H7 (cell line): ENCODE data around the gene COX5A. TPM values are rescaled to one million over a fixed set of nuclear protein-coding genes. Genes with fewer than 3 reads are reported as not detected.

Source experiments
- DNase-seq: peaks from one replicate; pipeline ENCODE4 v3.0.0; 2012
- H3K27me3 ChIP-seq: 2 replicates; pipeline ENCODE4 v1.6.0; 2011; ENCODE audit warnings: mild to moderate bottlenecking, low read length; ENCODE audit not compliant: control insufficient read depth, insufficient read depth
- H3K36me3 ChIP-seq: replicated peaks from 2 replicates; pipeline ENCODE4 v1.5.1; 2011; ENCODE audit warnings: low read length; ENCODE audit not compliant: control insufficient read depth, insufficient read depth
- H3K4me3 ChIP-seq: 2 replicates; pipeline ENCODE4 v1.5.1; 2011; ENCODE audit warnings: low read depth, mild to moderate bottlenecking, control low read depth, low read length, moderate library complexity; ENCODE audit not compliant: insufficient read depth
- total RNA-seq: library from RNA; depleted of rRNA; stranded (reverse); fragments of >200 nt; shearing (Covaris generic); gene quantifications from 2 replicates; pipeline ENCODE4 v1.2.3, GENCODE V29; 2014; rRNA removed

COX5A gene
- total RNA-seq, 1 experiment from 2014 or later: 185 TPM

DNA sequence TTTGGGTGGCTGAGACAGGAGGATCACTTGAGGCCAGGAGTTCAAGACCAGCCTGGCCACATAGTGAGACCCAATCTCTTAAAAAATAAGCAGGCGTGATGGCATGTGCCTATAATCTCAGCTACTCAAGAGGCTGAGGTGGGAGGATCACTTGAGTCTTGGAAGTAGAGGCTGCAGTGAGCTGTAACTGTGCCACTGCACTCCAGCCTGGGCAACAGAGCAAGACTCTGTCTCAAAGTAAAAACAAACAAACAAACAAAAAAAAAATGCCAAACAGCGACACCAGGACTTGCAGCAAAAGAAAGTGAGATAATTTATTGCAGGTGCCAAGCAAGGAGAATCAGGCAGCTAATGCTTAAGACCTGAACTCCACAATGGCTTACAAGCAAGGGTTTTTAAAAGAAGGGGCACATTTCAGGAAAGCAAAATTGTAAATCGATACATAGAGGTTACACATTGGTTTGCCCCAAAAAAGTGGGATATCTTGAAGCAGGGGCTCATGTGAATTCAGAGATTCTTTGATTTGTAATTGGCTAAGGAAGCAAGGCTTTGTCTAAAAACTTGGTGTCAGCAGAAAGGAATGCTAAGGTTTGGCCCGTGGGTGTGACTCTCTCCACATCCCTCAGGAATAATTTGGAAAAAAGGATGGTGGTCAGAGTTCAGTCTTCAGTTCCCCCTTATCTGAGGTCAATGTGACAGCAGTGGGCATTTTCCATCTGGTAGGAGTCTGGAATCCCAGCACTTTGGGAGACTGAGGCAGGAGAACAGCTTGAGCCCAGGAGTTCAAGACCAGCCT is 53.2 kb downstream of the COX5A start:
- DNase-seq: no peak
- no peak overlapping the region for H3K4me3 ChIP-seq
- no peaks in the 10 kb centered on the region for H3K36me3 ChIP-seq
- H3K27me3 ChIP-seq: no peaks in the 10 kb centered on the region

DNA sequence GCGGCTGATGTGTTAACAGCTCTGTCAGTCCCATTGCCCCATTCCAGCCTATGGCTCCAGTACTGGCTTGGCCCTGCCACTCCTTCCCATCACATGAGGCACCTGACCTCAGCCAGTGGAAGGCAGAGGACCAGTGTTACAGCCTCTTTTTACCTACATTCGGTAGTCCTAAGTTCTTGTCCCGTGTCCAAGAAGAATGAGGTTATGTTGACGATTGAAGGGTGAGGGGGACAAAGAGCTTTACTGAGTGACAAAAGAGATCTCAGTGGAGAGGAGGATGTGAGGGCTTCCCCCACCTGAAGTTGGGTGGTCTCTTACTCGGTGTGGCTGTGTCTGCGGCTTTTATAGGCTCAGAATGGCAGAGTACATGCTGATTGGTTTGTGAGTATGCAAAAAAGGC is 55.3 kb downstream of the COX5A start:
- H3K36me3 ChIP-seq: no peaks in the 10 kb centered on the region
- H3K4me3 ChIP-seq: no peak overlapping the region
- no peak for DNase-seq
- H3K27me3 ChIP-seq: no peaks in the 10 kb centered on the region

DNA sequence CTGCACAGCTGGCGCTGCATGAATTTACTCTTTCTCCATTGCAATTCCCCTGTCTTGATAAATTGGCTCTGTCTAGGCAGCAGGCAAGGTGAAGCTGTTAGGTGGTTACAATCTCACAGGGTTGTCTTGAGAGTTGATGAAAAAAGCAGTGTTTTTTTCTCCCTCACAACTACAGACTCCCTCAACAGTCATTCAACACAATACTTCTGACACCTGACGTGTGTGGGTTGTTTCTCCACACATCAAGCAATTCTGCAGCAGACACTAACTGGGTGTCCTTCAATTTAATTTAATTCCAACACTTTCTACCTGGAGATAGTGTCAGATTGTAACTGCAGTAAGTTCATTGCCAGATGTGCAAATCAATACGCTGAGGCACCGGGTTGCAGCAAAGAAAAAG is 59.6 kb downstream of the COX5A start:
- no peaks in the 10 kb centered on the region for H3K27me3 ChIP-seq
- H3K4me3 ChIP-seq: no peak overlapping the region
- H3K36me3 ChIP-seq: no peaks in the 10 kb centered on the region
- DNase-seq: no peak

DNA sequence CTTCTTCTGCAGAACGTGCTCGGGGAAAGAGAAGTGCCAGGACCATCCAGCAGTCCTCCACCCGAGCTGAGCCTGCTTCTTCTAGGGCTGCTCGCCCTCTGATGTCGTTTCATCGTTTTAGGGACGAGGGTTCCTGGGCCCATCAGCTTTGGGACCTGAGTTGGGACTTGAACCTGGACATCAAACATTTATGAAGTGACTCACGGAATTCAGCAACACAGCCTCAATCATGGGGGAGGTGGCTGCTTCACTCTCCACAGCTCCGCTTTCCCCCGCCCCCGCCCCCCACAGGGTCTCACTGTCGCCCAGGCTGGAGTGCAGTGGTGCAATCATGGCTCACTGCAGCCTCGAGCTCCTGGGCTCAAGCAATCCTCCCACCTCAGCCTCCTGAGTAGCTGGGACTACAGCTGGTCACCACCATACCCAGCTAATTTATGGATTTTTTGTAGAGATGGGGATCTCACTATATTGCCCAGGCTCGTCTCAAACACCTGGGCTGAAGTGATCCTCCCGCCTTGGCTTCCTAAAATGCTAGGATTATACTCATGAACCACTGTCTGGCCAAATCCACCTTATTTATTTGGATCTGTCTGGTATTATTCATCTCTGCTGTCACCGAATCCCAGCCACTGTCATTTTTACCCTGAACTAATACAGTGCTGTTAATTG is 64.0 kb downstream of the COX5A start:
- H3K27me3 ChIP-seq: no peaks in the 10 kb centered on the region
- DNase-seq: no peak
- peak overlapping the region; percentile 83 for H3K4me3 ChIP-seq
- H3K36me3 ChIP-seq: no peaks in the 10 kb centered on the region

DNA sequence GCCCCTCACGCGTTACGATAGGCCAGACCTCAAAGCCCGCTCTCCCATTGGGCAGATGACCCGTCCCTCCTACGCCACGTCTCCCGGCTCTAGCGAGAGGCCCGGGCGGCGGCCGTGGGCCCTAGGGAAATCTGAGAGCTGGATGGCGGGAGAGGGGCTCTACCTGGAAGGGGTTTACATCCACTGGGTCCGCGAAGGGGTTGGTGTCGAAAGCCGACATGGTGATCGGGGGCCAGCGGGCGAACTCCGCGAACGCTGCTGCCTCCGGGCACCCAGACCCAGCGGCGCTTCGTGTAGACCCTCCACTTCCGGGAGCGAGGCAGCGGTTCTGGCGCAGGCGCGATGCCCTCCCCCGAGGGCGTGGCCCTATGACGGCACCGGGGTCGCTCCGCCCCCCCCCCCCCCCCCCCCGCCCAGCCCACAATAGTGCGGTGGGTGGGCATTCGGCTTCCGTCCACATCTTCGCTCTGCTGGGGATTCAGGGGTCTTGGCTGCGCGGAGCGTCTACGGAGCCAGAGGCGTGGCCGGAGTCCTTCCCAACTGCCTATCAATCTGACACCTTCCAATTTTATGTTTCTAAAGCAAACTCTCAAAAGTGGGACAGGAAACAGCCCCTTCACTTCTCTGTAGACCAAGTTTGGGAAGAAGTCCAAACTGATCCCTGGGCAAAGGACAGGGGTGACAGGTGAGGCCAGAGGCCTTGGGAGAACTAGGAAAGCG is 64.7 kb downstream of the COX5A start, which contains the start of gene SCAMP2:
SCAMP2 (minus strand) TSS at position 330 of the 720 bp plus-strand sequence; CDS start at position 220, 110 bp downstream.
- Histone ChIP-seq H3K27me3 (no peaks in the 10 kb centered on the region), H3K36me3 (no peaks in the 10 kb centered on the region; the same call in 1 of the 2 replicates), H3K4me3 (peak within 1 kb of the TSS; percentile 83)
- peak; percentile 99 for DNase-seq

DNA sequence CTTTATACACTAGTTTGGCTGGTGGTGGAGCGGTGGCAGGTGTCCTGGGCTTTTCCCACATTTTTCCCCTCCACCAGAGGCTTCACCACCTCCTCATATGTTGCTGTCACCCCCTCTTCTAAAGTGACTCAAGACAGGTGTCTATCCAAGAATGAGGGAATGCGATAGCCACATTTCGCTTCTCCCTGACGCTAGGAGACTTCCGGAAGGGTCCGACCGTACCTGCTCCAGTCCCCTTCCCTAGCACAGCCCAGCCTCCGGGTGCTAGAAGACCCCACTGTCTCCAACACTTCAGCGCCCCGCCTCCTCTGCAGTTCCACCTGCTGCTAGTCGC is 65.2 kb downstream of the COX5A start:
- Histone ChIP-seq H3K27me3 (no peaks in the 10 kb centered on the region), H3K36me3 (no peaks in the 10 kb centered on the region; the same call in 1 of the 2 replicates), H3K4me3 (peak overlapping the region; percentile 83)
- DNase-seq: no peak

DNA sequence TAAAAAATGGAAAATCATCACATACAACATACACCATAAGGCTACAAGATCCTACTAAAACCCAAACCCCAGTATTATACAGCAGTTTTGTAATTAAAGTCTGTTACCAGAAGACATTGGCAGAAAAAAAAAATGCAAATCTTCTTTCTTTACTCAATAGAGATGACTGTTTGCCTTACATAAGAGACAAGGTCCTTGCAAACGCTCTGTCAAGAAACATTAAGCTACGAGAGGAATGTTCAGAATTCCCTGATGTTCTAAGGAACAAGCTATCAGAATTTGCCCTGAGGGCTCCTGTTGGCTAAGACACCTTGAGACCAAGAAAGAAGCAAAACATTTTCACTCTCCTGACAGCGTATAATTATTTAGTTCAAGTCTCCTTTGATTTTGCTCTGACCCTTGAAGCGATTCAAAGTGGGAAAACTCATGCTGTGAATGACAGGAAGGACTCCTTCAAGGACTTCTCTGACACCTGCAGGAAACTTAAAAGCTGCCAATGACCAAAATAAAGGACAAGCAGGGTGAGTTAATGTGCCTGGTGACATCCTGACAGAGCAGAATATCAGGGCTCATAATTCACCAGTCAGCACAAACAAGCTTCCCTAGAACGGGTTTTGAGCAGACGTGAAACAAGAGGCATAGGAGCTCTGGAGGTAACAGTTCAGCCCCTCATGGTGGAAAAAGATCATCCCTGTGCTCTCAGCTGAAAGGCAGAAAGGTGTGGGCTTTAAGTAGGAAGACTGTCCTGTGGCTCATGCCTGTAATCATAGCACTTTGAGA is 67.2 kb downstream of the COX5A start:
- Histone ChIP-seq H3K4me3 (no peak overlapping the region), H3K27me3 (no peaks in the 10 kb centered on the region), H3K36me3 (no peaks in the 10 kb centered on the region; the same call in none of the 2 replicates)
- no peak for DNase-seq

Other genes starting within 250 kb of the COX5A start
- gene EDC3, start 242.0 kb downstream of the COX5A start, total RNA-seq: 9.4 and 9.7 TPM in 2 replicates
- gene CYP1A1, start 212.5 kb downstream of the COX5A start, total RNA-seq: 0.45 and 0.78 TPM in 2 replicates
- gene CYP1A2, start 189.2 kb downstream of the COX5A start, total RNA-seq: not detected in 2 replicates
- 31.8 and 34.8 TPM in 2 replicates for gene CSK, start 156.0 kb downstream of the COX5A start, total RNA-seq
- not detected in 2 replicates for gene LMAN1L, start 125.2 kb downstream of the COX5A start, total RNA-seq
- gene CPLX3, start 111.4 kb downstream of the COX5A start, total RNA-seq: 0.03 TPM in 1 of 2 replicates, not detected in the other
- gene ULK3, start 94.9 kb downstream of the COX5A start, total RNA-seq: 20.9 and 30.4 TPM in 2 replicates
- gene SCAMP2, start 64.7 kb downstream of the COX5A start, total RNA-seq: 20.8 and 22.6 TPM in 2 replicates
- gene MPI, start 48.0 kb downstream of the COX5A start, total RNA-seq: 50.9 and 64.7 TPM in 2 replicates
- 52.1 and 72.0 TPM in 2 replicates for gene FAM219B, start 31.2 kb downstream of the COX5A start, total RNA-seq
- gene RPP25, start 18.7 kb upstream of the COX5A start, total RNA-seq: 40.0 and 40.3 TPM in 2 replicates
- gene SCAMP5, start 57.5 kb upstream of the COX5A start, total RNA-seq: 17.7 and 23.0 TPM in 2 replicates
- gene PPCDC, start 85.5 kb upstream of the COX5A start, total RNA-seq: 34.4 and 35.2 TPM in 2 replicates